K562 treated with DMSO at 1 percent for 48 hours (cell line): ENCODE results near the gene FFAR2. TPM values are rescaled to one million over a fixed set of nuclear protein-coding genes. Genes with fewer than 3 reads are reported as not detected.

Source experiments
- total RNA-seq: library from RNA; unstranded; fragments of 300-600 nt; gene quantifications from 2 replicates; pipeline ENCODE4 v1.2.3, GENCODE V29; 2022; ENCODE audit warnings: low replicate concordance; ENCODE audit errors: extremely low read depth

Gene FFAR2
- total RNA-seq, result not detected in 2 replicates

DNA sequence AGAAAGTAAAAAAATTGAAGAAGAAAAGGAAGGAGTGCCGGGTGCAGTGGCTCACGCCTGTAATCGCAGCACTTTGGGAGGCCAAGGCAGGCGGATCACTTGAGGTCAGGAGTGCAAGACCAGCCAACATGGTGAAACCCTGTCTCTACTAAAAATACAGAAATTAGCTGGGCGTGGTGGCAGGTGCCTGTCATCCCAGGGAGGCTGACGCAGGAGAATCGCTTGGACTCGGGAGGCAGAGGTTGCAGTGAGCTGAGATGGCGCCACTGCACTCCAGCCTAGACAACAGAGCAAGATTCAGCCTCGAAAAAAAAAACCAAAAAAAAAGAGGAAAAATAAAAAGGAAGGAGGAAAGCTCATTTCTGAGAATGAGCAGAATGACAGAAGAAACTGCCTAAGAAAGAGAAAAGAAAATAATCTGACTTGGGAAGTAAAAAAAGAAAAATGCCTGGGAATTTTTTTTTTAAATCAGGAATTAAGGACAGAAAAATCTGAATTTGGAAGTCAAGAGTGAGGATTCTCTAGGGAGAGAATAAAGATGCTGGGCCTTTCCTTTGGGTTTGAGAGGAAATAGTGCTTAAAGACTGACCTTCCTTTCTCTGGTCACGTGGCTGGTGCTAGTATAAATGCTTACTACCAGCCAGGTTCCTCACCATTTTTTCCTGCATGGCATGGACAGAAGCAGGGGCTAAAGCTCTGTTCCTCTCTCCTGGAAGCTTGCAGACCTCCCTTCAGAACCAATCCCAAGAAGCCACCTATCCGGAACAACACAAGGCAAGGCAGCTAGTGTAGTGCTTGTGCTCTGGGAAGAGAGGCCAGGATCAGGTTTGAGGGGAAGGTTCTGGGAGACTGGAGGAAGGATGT is at the start of gene FFAR2:
TSS of gene FFAR2 (plus strand) at position 652 of the 864 bp plus-strand sequence. CDS start 1,458 bp downstream, outside the sequence.

DNA sequence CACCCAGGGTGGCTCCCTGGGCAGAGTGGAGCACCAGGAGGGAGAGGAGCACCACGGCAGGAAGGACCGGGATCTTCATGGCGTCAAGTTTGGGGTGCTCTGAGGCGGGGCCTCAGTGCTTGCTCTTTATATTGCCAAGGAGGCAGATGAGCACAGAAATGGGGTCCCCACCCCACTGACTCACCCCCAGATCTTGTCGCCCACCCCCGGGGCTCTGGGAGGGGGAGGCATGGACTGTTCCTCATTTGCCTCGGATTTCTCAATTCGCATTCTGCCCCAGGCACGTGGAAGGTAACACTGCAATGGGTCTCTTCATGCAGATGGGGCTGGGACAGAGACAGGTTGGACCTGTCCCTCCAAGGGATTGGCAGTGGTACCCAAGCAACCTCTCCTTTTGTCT is 42.3 kb downstream of the FFAR2 start, which contains the start of gene KRTDAP:
TSS of gene KRTDAP (minus strand) at position 101 of the 400 bp plus-strand sequence. CDS start at position 79, 22 bp downstream.

Other genes starting within 250 kb of the FFAR2 start
- gene FAM187B, start 219.5 kb upstream of the FFAR2 start, total RNA-seq, result not detected in 2 replicates
- gene LSR, start 199.3 kb upstream of the FFAR2 start, total RNA-seq, result not detected in 2 replicates
- not detected in 2 replicates for gene USF2, start 179.3 kb upstream of the FFAR2 start, total RNA-seq
- not detected in 2 replicates for gene HAMP, start 165.7 kb upstream of the FFAR2 start, total RNA-seq
- not detected in 2 replicates for gene MAG, start 156.1 kb upstream of the FFAR2 start, total RNA-seq
- not detected in 2 replicates for gene CD22, start 119.1 kb upstream of the FFAR2 start, total RNA-seq
- not detected in 2 replicates for gene FFAR1, start 100.4 kb upstream of the FFAR2 start, total RNA-seq
- not detected in 2 replicates for gene FFAR3, start 89.8 kb upstream of the FFAR2 start, total RNA-seq
- gene GPR42, start 77.2 kb upstream of the FFAR2 start, total RNA-seq, result not detected in 2 replicates
- gene KRTDAP, start 42.2 kb downstream of the FFAR2 start, total RNA-seq, result not detected in 2 replicates
- not detected in 2 replicates for gene DMKN, start 65.4 kb downstream of the FFAR2 start, total RNA-seq
- not detected in 2 replicates for gene SBSN, start 80.1 kb downstream of the FFAR2 start, total RNA-seq
- gene GAPDHS, start 85.2 kb downstream of the FFAR2 start, total RNA-seq, result not detected in 2 replicates
- gene TMEM147, start 97.4 kb downstream of the FFAR2 start, total RNA-seq, result not detected in 2 replicates
- gene ATP4A, start 115.4 kb downstream of the FFAR2 start, total RNA-seq, result not detected in 2 replicates
- not detected in 2 replicates for gene PMIS2, start 137.9 kb downstream of the FFAR2 start, total RNA-seq
- not detected in 2 replicates for gene HAUS5, start 164.5 kb downstream of the FFAR2 start, total RNA-seq
- not detected in 2 replicates for gene RBM42, start 180.8 kb downstream of the FFAR2 start, total RNA-seq
- gene ETV2, start 193.5 kb downstream of the FFAR2 start, total RNA-seq, result not detected in 2 replicates
- not detected in 2 replicates for gene COX6B1, start 200.1 kb downstream of the FFAR2 start, total RNA-seq
- not detected in 2 replicates for gene UPK1A, start 218.3 kb downstream of the FFAR2 start, total RNA-seq